HCEC 1CT (cell line): ENCODE results near the gene GRIN2D.
"Not testable (repeated sequence)": the region's sequence is repeated elsewhere in the genome, so short reads cannot be mapped to it uniquely, and the experiment has no call there.

Source experiments
- DNase-seq: peaks from one replicate; pipeline ENCODE4 v3.0.0-alpha.2; 2017

GRIN2D gene

DNA sequence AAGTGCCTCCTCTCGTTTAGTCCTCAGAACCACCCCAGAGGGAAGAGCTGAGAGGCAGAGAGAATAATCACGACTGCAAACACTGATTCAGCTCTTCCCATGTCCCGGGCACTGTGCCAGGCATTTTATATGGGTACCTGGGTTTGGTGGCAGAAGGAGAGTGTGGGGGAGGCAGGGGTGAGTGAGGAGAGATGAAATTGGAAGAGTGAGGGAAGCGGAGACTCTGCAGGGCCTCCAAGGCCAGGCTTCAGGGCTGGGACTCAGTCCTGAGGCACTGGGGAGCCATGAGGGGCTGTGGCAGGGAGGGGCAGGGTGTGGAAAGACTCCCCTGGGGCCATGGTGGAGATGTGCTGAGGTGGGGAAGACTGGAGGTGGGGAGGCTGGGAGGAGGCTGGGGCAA lies 20.6 kb upstream of the GRIN2D start:
- no peak for DNase-seq

DNA sequence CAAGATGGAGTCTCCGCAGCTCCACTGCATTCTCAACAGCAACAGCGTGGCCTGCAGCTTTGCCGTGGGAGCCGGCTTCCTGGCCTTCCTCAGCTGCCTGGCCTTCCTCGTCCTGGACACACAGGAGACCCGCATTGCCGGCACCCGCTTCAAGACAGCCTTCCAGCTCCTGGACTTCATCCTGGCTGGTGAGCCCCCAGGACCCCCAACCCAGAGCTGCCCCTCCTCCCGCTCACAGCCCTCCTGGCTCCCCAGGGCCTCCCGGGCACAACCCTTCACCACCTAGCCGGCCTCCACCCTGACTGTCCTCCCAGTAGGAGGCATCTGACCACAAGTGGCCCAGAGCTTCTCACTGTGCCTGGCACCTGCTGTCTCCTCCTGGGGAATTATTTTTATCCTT lies 19.9 kb upstream of the GRIN2D start:
- DNase-seq: no peak

DNA sequence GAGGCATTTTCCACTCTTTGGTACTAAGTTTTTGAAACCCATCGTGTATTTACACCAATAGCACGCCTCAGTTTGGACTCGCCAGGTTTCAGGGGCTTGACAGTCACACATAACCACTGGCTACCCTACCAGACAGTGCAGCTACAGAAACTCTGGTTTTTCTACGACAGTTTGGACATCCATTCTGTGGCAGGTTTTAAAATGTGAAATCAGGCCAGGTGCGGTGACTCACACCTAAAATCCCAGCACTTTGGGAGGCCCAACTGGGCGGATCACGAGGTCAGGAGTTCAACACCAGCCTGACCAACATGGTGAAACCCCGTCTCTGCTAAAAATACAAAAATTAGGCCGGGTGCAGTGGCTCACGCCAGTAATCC lies 15.3 kb upstream of the GRIN2D start:
- DNase-seq: no peak

DNA sequence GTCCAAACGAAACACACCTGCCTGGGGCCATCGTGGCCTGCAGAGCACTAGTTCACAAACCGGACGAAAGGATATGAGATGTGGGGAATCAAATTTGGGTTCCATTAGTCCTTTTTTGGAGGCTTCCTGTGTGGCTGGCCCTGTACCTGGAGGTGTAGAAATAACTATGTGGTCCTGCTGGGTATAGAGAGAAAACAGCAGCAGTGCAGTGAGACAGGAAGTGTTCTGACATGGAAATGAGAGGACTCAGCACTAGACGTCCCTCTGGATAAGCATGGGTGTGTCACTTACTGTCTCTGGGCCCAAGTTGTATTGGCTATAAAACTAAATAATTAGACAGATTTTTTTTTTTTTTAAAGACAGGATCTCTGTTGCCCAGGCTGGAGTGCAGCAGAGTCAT lies 14.4 kb upstream of the GRIN2D start:
- DNase-seq: no peak

DNA sequence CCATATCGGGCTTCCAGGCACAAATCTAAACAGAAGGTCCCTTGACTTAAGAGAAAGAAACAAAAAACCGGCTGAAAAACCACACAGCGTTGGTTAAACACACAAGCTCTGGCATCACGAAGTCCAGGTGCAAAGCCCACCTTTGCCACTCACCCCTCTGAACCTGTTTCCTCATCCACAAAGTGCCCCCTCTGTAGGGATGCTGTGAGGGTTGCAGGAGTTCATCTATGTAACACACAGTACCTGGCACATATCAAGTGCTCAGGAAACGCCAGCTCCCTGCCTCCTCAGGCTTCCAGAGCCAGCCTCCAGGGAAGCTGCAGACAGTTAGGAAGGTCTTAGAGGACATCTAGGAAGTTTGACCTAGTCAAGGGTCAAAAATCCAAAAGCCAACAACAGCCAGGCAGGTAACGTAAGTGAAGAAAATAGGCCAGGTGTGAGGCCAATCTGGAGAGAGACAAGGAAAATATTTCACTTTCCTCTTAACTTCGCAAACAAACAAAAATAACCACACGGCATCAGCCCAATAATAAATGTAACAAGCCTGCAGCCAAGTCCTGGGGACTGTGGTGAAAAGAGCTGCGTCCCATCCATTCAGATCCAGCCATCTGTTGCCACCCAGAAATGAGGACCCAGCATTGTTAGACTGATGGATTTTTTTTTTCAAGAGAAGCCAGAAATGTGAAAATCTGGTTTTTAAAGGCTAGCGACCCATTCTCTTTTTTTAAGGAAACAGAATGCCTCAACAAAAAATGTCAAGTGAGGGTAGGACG lies 12.1 kb upstream of the GRIN2D start:
- no peak for DNase-seq

DNA sequence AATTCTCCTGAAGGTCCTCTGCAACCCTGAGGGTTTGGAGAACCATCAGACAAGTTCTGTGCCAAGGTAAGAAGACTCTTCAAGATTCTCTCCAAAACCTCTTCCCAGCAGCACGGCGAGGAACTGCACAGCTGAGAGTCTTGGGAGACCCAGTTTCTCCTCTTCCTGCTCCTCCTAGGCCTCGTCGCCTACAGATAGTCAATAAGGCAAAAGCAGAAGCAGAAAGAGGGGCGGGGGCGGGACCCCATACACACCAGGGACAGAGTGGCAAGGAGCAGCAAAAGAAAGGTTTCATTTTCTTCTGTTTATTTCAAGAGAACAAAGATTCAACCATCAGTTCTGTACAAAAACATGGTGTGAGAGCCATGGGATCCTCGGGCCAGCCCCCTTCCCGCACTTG lies 11.2 kb upstream of the GRIN2D start:
- no peak for DNase-seq

DNA sequence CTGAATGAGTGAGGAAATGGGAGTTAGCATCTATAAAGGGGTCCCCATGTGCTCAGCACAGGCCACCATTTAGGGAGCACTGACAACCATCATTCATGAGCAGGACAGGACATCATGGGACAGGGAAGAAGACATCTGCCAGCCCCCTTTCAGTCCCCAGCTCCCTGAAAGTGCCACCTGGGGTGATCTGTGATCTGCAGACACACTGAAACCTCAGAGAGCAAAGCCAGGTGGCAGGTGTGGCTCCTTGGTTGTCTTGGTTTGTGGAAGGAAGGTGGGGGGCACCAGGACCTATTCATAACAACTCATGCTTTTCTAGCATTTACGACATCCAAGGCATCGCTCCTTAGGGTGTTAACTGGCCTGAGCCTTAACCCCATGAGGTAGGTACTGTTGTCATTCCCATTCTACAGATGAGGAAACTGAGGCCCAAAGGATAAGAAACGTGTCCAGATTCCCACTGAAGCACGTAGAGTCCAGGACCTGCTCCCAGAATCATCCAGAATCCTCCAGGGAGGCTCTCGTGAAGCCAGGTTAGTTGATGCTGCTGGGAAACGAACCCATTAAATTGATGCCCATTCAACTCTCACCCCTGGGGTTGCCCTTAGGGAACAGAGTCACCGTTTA lies 7.9 kb upstream of the GRIN2D start:
- no peak for DNase-seq

DNA sequence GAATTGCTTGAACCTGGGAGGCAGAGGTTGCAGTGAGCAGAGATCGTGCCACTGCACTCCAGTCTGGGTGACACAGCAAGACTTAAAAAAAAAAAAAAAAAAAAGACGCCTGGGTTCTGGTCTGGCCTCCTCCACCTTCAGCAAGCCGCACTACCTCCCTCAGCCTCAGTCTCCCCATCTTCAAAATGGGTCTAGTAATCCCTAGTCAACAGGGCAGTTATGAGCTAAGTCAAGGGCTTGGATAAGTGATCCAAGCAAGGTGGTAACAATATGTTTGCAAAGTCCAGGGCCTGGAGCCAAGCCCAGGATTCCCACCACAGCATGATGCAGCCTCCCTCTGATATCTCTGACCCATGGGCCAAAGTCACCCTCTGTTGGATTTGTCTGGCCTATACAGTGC lies 6.5 kb upstream of the GRIN2D start:
- no peak for DNase-seq

DNA sequence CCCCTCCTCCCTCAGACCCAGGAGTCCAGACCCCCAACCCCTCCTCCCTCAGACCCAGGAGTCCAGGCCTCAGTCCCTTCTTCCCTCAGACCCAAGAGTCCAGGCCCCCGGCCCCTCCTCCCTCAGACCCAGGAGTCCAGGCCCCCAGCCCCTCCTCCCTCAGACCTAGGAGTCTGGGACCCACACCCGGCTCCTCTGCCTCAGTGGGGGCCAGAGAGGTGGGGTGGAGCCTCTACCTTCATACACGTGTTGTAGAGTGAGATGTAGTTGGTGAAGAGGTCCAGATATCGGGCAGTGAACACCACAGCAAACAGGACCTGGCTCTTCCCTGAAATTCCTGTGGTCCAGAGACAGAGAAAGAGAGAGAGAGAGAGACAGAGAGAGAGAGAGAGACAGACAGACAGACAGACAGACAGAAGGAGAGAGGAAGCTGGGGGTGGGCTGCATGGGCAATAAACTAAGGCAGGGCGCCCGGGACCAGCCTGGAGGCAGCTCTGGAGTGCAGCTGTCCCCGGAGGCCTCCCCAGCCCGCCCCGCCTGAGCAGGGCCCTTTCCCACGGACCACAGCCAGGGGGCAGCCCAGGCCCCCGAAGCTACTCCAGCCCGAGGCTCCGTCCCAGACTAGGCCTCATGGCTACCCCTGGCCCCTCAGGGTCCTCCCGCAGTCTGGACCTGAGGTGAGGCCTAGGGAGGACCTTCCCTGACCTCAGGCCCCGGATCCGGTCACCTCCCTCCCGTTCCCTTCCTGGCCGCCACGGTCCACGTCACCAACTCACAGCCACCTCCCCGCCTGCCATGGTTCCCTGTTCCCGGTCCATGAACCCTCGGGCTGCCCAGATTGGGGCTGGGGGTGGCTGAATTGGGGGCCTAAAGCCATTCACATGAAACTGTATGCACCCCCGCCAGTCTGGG lies 3.0 kb upstream of the GRIN2D start:
- DNase-seq: peak; percentile 62

DNA sequence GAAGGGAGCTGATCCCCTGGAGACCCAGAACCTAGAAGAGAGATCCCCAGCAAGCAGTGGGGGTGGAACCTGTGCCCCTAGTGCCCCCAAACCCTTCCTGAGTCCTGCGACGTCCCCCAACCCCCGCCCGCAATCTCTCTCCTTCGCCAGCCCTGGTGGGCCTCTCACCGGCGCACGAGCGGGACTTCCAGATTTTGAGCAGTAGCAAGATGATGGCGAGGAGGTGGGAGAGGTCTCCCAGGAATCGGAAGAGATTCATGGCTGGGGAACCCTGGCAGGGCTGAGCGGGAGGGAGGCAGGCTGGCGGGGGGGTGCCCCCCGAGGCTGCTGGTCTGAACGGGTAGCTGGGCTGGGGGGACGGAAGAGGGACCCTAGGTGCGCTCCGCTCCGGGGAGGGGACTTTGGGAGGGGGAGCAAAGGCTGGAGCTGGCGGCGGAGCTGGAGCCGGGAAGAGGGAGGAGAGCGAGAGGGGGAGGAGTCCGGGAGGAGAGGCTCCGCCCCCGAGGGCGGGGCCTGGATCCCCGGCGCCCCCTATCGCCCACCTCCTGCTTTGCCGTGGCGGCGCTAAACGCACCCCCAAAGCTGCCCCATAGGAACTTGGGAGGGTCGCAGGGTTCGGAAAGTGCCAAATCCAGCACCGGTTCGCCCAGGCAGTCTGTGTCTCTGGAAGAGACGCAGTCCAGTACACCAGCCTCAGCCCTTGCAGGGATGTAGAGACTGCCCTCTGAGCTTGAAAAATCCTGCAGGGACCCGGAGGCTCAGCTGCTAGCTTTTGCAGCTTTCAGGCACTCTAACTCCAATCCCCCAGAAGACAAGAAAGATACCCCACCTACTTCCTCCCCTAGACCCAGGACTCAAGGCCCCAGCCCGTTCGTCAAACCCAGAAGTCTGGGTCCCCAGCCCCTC lies 2.1 kb upstream of the GRIN2D start, which contains the start of gene KDELR1:
Gene KDELR1 (minus strand): TSS at position 452 of the 906 bp plus-strand sequence. CDS start 193 bp downstream, at position 259.
- DNase-seq: peak; percentile 71

DNA sequence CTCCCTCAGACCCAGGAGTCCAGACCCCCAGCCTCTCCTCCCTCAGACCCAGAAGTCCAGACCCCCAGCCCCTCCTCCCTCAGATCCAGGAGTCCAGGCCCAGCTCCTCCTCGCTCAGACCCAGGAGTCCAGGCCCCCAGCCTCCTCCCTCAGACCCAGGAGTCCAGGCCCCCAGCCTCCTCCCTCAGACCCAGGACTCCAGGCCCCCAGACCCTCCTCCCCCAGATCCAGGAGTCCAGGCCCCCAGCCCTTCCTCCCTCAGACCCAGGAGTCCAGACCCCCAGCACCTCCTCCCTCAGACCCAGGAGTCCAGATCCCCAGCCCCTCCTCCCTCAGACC lies 1.5 kb upstream of the GRIN2D start:
- not testable (repeated sequence) for DNase-seq

DNA sequence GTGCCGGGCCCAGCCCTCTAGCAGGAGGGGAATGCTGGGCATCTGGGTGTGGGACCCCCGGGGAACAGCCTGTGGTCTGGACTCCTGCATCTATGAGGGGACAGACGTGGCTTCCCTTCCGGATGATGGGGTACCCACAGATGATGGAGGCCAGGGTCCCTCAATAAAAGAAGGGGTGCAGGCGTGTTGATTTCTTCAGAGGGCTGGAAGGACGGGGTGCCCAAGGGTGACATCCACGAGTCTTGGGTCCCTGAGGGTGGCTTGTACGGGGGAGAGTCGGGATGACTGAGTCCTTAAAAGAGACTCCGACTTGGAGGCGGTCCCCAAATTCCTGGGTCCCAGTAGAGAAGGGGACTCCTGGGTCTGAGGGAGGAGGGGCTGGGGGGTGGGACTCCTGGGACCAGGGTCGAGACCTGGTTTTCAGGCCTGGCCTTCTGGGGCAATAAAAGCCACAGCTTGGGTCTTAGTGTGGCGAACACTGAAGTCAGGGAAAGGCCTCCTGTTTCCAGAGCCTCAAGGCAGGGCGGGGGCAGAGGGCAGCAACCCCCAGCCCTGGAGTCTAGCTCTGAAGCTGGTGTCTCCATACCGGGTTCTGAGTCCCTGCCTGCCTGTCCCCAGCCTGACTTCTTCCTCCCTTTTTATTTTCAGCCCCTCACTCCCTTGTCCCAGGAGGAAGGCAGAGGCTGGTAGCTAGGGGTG lies 459 bp upstream of the GRIN2D start:
- no peak for DNase-seq

DNA sequence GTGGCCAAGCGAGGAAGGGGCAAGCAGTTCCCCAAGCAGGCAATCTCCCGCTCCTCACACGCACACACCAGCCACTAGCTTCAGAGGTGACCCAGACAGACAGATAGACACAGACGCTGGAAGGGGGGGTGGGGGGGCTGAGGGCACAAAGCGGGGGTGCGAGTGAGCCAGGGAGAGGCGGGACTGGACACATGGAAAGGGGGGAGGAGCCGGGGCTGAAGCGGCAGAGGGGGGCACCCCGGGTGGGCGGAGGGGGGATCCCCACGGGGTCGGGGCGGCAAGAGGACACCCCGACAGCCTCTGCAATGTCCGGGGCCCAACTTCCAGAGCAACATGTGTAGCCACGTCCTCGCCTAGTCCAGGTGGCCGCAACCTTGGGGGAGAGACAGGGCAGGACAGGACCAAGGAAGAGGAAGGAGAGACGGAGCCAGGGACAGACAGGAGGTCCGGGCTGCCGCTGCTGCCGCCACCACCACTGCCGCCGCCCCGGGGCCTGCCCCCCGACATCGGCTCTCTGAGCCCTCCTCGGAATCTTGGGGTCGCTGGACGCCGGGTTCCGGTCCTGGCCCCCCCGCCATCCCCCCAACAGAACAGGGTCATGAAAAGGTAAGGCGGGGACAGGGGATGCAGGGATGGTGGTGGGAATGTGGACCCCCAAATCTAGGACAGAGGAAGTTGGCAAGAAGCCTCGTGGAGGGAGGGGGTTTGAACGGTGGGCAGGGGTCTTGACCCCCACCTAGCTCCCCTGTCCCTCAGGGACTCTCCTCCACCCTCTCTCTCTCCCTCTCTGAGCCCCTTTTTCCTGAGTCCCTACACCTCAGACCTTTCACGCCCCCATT lies 1.1 kb downstream of the GRIN2D start:
- no peak for DNase-seq

DNA sequence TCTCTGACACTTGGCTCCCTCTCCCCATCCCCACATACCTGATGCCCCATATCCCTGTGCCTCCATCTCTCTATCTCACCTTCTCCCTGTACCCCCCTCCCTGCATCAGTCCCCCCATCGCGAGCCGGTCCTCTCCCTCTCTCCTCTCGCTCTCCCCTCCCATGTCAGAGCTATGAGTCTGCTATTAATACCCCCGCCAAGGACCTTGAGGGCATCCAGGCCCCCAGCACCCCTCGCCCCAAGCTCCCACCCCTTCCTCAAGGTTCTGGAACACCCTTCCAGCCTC lies 1.6 kb downstream of the GRIN2D start:
- DNase-seq: no peak

DNA sequence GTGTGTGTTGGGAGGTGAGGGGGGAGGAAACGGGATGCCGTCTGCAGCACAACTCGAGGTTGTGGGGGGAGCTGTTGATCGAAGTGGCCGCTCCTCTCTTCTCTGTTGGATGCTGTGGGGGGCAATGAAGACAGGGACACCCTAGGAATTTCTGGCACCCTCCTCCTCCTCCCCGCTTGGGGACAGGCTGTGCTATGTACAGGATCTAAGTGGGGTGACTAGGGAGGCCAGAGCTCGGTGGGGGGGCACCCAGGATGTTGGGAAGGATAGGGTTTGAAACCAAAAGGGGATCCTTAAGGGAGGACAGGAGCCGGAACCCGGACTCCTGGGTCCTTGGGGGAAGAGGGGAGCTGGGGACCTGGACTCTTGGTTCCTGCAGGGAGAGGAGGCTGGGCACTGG lies 2.0 kb downstream of the GRIN2D start:
- DNase-seq: no peak

DNA sequence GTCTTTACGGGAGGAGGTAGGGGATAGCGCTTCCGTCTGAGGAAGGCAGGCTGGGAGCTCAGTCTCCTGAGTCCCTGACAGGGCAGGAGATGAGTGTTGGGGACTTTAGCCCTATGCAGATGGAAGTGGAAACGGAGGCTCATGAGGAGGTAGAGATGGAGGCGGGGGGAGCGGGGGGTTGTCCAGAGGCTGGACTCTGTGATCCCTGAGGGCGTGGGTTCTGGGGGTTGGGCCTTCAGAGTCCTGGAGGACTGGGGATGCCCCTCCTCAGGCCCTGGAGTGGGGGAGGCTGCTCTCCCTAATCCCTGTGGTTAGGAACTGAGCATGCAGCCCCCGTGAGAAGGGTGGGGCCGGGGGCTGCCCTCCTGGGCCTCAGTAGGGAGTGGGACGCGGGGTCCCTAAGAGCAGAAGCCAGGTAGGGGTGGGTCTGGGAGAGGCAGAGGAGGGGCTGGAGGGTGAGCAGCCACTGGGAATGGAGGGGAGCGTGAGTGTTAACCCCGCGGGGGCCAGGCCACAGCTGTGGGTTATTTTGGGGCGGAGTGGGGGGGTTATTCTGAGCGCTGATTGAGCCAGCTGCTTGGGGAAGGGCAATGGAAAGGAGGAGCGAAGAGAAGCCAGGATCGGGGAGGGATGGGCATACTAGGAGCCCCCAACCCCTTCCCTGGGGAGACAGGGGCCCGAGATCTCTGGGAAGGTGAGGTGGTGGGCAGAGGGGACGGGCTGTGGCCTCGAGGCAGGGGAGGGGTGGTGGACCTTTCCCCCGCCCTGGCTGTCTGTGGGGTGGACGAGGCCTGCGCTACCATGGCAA lies 2.8 kb downstream of the GRIN2D start:
- DNase-seq: no peak

DNA sequence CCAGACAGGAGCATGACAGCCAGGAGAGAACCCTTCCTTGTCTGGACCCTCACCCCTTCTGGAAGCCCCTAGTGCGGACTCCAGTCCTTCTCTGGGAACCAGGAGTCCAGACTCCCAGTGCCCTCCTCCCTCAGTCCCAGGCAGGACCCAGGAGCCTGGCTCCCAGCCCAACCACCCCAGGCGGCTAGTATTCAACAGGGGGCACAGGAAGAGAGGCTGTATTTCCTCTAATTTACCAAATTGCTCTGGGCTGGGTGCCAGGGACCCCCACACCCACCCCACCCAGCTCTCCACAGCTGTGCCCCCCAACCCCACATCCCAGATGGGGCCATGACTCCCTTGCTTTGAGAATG lies 3.3 kb downstream of the GRIN2D start:
- no peak for DNase-seq

DNA sequence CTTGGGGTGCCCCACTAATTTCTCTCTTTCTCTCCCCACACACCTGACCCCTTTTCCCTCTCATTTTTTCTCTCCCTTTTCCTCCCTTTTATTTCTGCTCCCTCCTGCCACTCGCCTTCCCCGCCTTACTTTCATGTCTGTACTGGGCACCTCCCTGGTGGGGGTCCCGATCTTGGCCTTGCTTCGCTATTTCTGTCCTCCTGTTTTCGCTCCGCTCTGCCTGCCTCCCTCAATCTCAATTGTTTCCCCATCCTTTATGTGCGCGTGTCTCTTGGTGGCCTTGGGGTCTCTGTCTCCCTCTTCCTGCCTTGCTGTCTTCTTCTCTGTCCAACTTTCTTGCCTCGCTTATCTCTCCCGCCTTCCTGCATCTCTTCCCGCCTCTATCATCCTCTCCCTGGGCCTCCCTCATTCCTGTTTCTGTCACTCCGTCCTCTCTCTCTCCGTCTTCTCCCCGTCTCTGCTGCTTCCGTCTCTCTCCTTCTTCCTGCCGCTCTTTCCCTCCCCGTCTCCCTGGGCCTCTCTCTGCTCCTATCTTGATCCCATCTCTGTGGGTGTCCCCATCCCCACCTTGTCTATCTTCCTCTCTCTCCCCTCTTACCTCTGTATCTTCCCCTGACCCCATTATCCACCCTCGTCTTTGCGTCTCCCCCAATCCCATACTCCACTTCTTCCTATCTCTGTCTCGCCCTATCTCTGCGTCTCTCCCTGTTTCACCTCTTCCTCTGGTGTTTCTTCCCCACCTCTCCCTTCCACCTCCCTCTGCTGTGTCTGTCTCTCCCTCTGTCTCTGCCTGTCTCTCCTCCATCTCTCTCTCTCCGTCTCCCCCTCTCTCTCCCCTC lies 4.0 kb downstream of the GRIN2D start:
- DNase-seq: no peak

DNA sequence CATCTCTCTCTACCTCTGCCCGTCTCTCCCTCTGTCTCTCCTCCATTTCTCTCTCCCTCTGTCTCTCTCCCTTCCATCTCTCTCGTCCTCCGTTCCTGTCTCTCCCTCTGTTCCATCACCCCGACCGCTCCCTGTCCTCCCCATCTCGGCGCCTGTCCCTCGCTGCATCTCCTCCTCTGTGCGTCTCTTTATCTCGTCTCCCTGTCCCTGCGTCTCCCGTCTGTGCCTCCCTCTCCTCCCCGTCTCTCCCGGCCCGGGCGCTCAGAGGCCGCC lies 4.6 kb downstream of the GRIN2D start:
- peak; percentile 28 for DNase-seq
